ENCODE data around the gene ATP9B.

GRCh38 chr18:79173742-79174141, 104.5 kb downstream of the ATP9B start:
- TF ChIP-seq, protein P1, sequence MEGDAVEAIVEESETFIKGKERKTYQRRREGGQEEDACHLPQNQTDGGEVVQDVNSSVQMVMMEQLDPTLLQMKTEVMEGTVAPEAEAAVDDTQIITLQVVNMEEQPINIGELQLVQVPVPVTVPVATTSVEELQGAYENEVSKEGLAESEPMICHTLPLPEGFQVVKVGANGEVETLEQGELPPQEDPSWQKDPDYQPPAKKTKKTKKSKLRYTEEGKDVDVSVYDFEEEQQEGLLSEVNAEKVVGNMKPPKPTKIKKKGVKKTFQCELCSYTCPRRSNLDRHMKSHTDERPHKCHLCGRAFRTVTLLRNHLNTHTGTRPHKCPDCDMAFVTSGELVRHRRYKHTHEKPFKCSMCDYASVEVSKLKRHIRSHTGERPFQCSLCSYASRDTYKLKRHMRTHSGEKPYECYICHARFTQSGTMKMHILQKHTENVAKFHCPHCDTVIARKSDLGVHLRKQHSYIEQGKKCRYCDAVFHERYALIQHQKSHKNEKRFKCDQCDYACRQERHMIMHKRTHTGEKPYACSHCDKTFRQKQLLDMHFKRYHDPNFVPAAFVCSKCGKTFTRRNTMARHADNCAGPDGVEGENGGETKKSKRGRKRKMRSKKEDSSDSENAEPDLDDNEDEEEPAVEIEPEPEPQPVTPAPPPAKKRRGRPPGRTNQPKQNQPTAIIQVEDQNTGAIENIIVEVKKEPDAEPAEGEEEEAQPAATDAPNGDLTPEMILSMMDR (conservative IDR thresholded peaks at IDR 0.05; ENCODE audit: low read depth, low read length) = no peak
- no peak for TF ChIP-seq EZH2phosphoT487 (IDR thresholded peaks at IDR 0.05; ENCODE audit: borderline replicate concordance, low read length)

Measured in PC-3 (cell line).